ENCODE data around the gene PGA5. TPM values are rescaled to one million over a fixed set of nuclear protein-coding genes. Genes with fewer than 3 reads are reported as not detected.
"Not testable (repeated sequence)": the region's sequence is repeated elsewhere in the genome, so short reads cannot be mapped to it uniquely, and the experiment has no call there.

Gene PGA5
- total and polyA plus RNA-seq, 10 of the 15 experiments (the other 5 are each of a cell fraction or from before 2014, with no cell fraction given), result not detected

GRCh38 chr11:61212202-61212601 lies 28.8 kb upstream of the PGA5 start:
- in situ Hi-C loops (cut with MboI); H4K20me1 ChIP-seq (ENCODE audit: control insufficient read depth, insufficient read depth); FAIRE-seq; H3K36me3 ChIP-seq (ENCODE audit: control insufficient read depth in 2 of 2, insufficient read depth in 2 of 2, low read length in 1 of 2); BruUV-seq (replicated peaks); H3K27ac ChIP-seq (ENCODE audit: control insufficient read depth, insufficient read depth); H3K9me3 ChIP-seq (replicated peaks; ENCODE audit: control insufficient read depth, insufficient read depth, low read length); CTCF ChIA-PET; RAD21 ChIA-PET (ENCODE audit: unreplicated experiment); H2AFZ ChIP-seq (ENCODE audit: control insufficient read depth, low read depth, low read length); H3K9ac ChIP-seq (ENCODE audit: control insufficient read depth, insufficient read depth, low read length); POLR2A ChIA-PET; H3K4me1 ChIP-seq (ENCODE audit: control insufficient read depth, insufficient read depth, low read length); H3K27me3 ChIP-seq (replicated peaks in 1 of 2; ENCODE audit: control insufficient read depth in 2 of 2, insufficient read depth in 2 of 2, low read length in 1 of 2); DNase-seq (ENCODE audit: low read depth, low spot score); ATAC-seq; intact Hi-C loops (cut with micrococcal nuclease; ENCODE audit: unreplicated experiment); H3K79me2 ChIP-seq (ENCODE audit: control insufficient read depth, insufficient read depth, low read length); SMC1A ChIA-PET (ENCODE audit: uncharacterized antibody, unreplicated experiment); H3K4me2 ChIP-seq (ENCODE audit: control insufficient read depth, insufficient read depth); H3K4me3 ChIP-seq: not testable (repeated sequence)
- WGBS (ENCODE audit: insufficient coverage, insufficient replicate concordance, low lambda C conversion rate, missing lambda C conversion rate), result no CpG with 5 or more reads among the region's 15 CpGs

GRCh38 chr11:61213711-61214324 lies 27.2 kb upstream of the PGA5 start:
- H3K9ac ChIP-seq (ENCODE audit: control insufficient read depth, insufficient read depth, low read length); H3K27me3 ChIP-seq (replicated peaks in 1 of 2; ENCODE audit: control insufficient read depth in 2 of 2, insufficient read depth in 2 of 2, low read length in 1 of 2); H3K4me1 ChIP-seq (ENCODE audit: control insufficient read depth, insufficient read depth, low read length); BruUV-seq (replicated peaks); CTCF ChIA-PET; H2AFZ ChIP-seq (ENCODE audit: control insufficient read depth, low read depth, low read length); DNase-seq (ENCODE audit: low read depth, low spot score); H3K36me3 ChIP-seq (ENCODE audit: control insufficient read depth in 2 of 2, insufficient read depth in 2 of 2, low read length in 1 of 2); POLR2A ChIA-PET; FAIRE-seq; H3K9me3 ChIP-seq (replicated peaks; ENCODE audit: control insufficient read depth, insufficient read depth, low read length); intact Hi-C loops (cut with micrococcal nuclease; ENCODE audit: unreplicated experiment); in situ Hi-C loops (cut with MboI); H3K27ac ChIP-seq (ENCODE audit: control insufficient read depth, insufficient read depth); RAD21 ChIA-PET (ENCODE audit: unreplicated experiment); H3K79me2 ChIP-seq (ENCODE audit: control insufficient read depth, insufficient read depth, low read length); ATAC-seq; SMC1A ChIA-PET (ENCODE audit: uncharacterized antibody, unreplicated experiment); H3K4me2 ChIP-seq (ENCODE audit: control insufficient read depth, insufficient read depth); H4K20me1 ChIP-seq (ENCODE audit: control insufficient read depth, insufficient read depth); H3K4me3 ChIP-seq: not testable (repeated sequence)
- WGBS (ENCODE audit: insufficient coverage, insufficient replicate concordance, low lambda C conversion rate, missing lambda C conversion rate), result no CpG with 5 or more reads among the region's 3 CpGs

DNA sequence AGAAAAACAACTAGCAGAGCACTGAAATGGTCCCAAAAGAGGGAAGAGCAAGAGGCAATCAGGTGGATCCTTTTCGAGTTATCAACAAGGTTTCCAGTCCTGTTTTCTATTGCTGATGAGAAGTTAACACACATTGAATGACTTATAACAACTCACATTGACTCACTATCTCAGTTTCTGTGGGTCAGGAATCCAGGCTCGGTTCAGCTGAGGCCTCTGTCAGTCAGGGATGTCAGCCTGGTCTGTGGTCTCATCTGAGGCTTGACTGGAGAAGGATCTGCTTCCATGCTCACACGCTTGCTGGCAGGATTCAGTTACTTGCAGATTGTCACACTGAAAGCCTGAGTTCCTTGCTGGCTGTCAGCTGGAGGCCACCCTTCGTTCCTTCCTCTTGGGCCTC lies 22.7 kb upstream of the PGA5 start:
- CTCF ChIA-PET; DNase-seq (ENCODE audit: low read depth, low spot score); RAD21 ChIA-PET (ENCODE audit: unreplicated experiment); ATAC-seq; H3K27ac ChIP-seq (ENCODE audit: control insufficient read depth, insufficient read depth); in situ Hi-C loops (cut with MboI); H3K4me3 ChIP-seq; intact Hi-C loops (cut with micrococcal nuclease; ENCODE audit: unreplicated experiment); H4K20me1 ChIP-seq (ENCODE audit: control insufficient read depth, insufficient read depth); H3K27me3 ChIP-seq (replicated peaks in 1 of 2; ENCODE audit: control insufficient read depth in 2 of 2, insufficient read depth in 2 of 2, low read length in 1 of 2); H3K9me3 ChIP-seq (replicated peaks; ENCODE audit: control insufficient read depth, insufficient read depth, low read length); H3K4me1 ChIP-seq (ENCODE audit: control insufficient read depth, insufficient read depth, low read length); FAIRE-seq; BruUV-seq (replicated peaks); H3K4me2 ChIP-seq (ENCODE audit: control insufficient read depth, insufficient read depth); H3K9ac ChIP-seq (ENCODE audit: control insufficient read depth, insufficient read depth, low read length); POLR2A ChIA-PET; SMC1A ChIA-PET (ENCODE audit: uncharacterized antibody, unreplicated experiment); H3K79me2 ChIP-seq (ENCODE audit: control insufficient read depth, insufficient read depth, low read length); H3K36me3 ChIP-seq (ENCODE audit: control insufficient read depth in 2 of 2, insufficient read depth in 2 of 2, low read length in 1 of 2); H2AFZ ChIP-seq (ENCODE audit: control insufficient read depth, low read depth, low read length): not testable (repeated sequence)
- no CpG with 5 or more reads among the region's 4 CpGs for WGBS (ENCODE audit: insufficient coverage, insufficient replicate concordance, low lambda C conversion rate, missing lambda C conversion rate)

DNA sequence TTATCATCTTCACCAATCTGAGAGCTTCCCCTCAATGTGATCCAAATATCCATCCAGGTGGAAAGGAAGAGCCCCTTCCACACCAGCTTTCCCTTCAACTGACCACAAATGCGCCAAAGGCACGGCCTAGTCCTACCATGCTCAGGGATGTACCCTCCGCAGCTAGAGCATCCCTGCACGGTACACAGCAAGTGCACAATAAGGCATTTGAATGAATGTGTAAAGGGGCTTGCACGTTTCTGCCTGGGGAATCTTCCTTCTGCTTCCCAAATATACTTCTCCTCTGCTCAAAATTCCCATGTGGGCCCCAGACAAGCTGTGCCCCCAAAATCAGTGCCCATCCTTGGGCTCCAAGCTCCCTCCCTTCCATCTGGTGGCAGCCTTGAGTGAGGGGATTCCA lies 22.0 kb upstream of the PGA5 start:
- BruUV-seq (replicated peaks); intact Hi-C loops (cut with micrococcal nuclease; ENCODE audit: unreplicated experiment); ATAC-seq; POLR2A ChIA-PET; H3K9ac ChIP-seq (ENCODE audit: control insufficient read depth, insufficient read depth, low read length); H2AFZ ChIP-seq (ENCODE audit: control insufficient read depth, low read depth, low read length); H3K27me3 ChIP-seq (replicated peaks in 1 of 2; ENCODE audit: control insufficient read depth in 2 of 2, insufficient read depth in 2 of 2, low read length in 1 of 2); H3K9me3 ChIP-seq (replicated peaks; ENCODE audit: control insufficient read depth, insufficient read depth, low read length); H3K4me2 ChIP-seq (ENCODE audit: control insufficient read depth, insufficient read depth); RAD21 ChIA-PET (ENCODE audit: unreplicated experiment); in situ Hi-C loops (cut with MboI); FAIRE-seq; DNase-seq (ENCODE audit: low read depth, low spot score); SMC1A ChIA-PET (ENCODE audit: uncharacterized antibody, unreplicated experiment); CTCF ChIA-PET; H3K79me2 ChIP-seq (ENCODE audit: control insufficient read depth, insufficient read depth, low read length); H3K4me3 ChIP-seq; H3K4me1 ChIP-seq (ENCODE audit: control insufficient read depth, insufficient read depth, low read length); H4K20me1 ChIP-seq (ENCODE audit: control insufficient read depth, insufficient read depth); H3K36me3 ChIP-seq (ENCODE audit: control insufficient read depth in 2 of 2, insufficient read depth in 2 of 2, low read length in 1 of 2); H3K27ac ChIP-seq (ENCODE audit: control insufficient read depth, insufficient read depth): not testable (repeated sequence)
- WGBS (ENCODE audit: insufficient coverage, insufficient replicate concordance, low lambda C conversion rate, missing lambda C conversion rate), result 12% methylated on average over 5 of the region's 5 CpGs
